HG03354 (cell line): ENCODE measurements around the gene EPO.

Experiments
- ATAC-seq: cut with Tn5 transposase; IDR thresholded peaks from one replicate; pipeline ENCODE4 v1.9.1; 2021; ENCODE audit warnings: mild to moderate bottlenecking; ENCODE audit not compliant: unreplicated experiment, poor library complexity, severe bottlenecking

EPO gene

GRCh38 chr7:100720279-100720670 lies at the start of gene EPO:
EPO (plus strand) TSS chr7:100720468; CDS start chr7:100720981, 513 bp downstream.
- ATAC-seq: no peak

- ATAC-seq: no peak
Observed at GRCh38 chr7:100671353-100672327, 48.6 kb upstream of the EPO start.

GRCh38 chr7:100673302-100673941 lies 46.8 kb upstream of the EPO start, which contains the start of gene GNB2:
GNB2 (plus strand) TSS chr7:100673740; CDS start chr7:100676266, 2,526 bp downstream.
- peak; percentile 60 for ATAC-seq

GRCh38 chr7:100673942-100674410 lies 46.3 kb upstream of the EPO start:
- peak; percentile 2 for ATAC-seq

- ATAC-seq: no peak
Observed at GRCh38 chr7:100674411-100675104, 45.7 kb upstream of the EPO start.

GRCh38 chr7:100675105-100675451 lies 45.2 kb upstream of the EPO start:
- ATAC-seq: peak; percentile 1

- ATAC-seq: peak; percentile 41
Observed at GRCh38 chr7:100675581-100676350, 44.5 kb upstream of the EPO start.

GRCh38 chr7:100676501-100677306 lies 43.6 kb upstream of the EPO start:
- ATAC-seq: no peak

- ATAC-seq: no peak
Observed at GRCh38 chr7:100677308-100678267, 42.7 kb upstream of the EPO start.

GRCh38 chr7:100678291-100678984 lies 41.8 kb upstream of the EPO start:
- no peak for ATAC-seq

- no peak for ATAC-seq
Observed at GRCh38 chr7:100679129-100679926, 40.9 kb upstream of the EPO start.

GRCh38 chr7:100679927-100680575 lies 40.2 kb upstream of the EPO start:
- ATAC-seq: no peak

GRCh38 chr7:100680576-100681271 lies 39.5 kb upstream of the EPO start:
- no peak for ATAC-seq

GRCh38 chr7:100681491-100682227 lies 38.6 kb upstream of the EPO start:
- ATAC-seq: no peak
